Astrocyte of the spinal cord (primary cell): Measurements from ENCODE around the gene BAZ2B.

ENCODE experiments used
- DNase-seq: peaks from one replicate; pipeline ENCODE4 v3.0.0; 2011; ENCODE audit warnings: low read depth, low spot score
- H3K4me3 ChIP-seq: 2 replicates; pipeline ENCODE4 v1.5.1; 2011; ENCODE audit warnings: low read depth, mild to moderate bottlenecking, low read length, moderate library complexity
- CTCF ChIP-seq: IDR thresholded peaks from 2 replicates; pipeline ENCODE4 v1.5.1; 2012; ENCODE audit warnings: low read depth, mild to moderate bottlenecking, low read length, inconsistent platforms
- in situ Hi-C: cut with HindIII; loops from 2 replicates; pipeline ENCODE4 v1.10.0; 2017; ENCODE audit warnings: low sequenced_read_pairs

The BAZ2B gene

GRCh38 chr2:159531475-159531874 lies 84.9 kb downstream of the BAZ2B start:
- no peak for DNase-seq
- TF ChIP-seq CTCF = no peak
- in situ Hi-C loops = no loop called here
- H3K4me3 ChIP-seq = no peak overlapping the region

GRCh38 chr2:159526433-159526832 lies 89.9 kb downstream of the BAZ2B start:
- no peak for TF ChIP-seq CTCF
- in situ Hi-C loops = no loop called here
- no peak overlapping the region for H3K4me3 ChIP-seq
- DNase-seq = no peak

- no peak for DNase-seq
- TF ChIP-seq CTCF = no peak
- in situ Hi-C loops = no loop called here
- H3K4me3 ChIP-seq = no peak overlapping the region
These were observed 91.3 kb downstream of the BAZ2B start for GRCh38 chr2:159525012-159525411.

- no peak for TF ChIP-seq CTCF
- no peak for DNase-seq
- in situ Hi-C loops = no loop called here
- H3K4me3 ChIP-seq = no peak overlapping the region
These were observed 95.1 kb downstream of the BAZ2B start for GRCh38 chr2:159521272-159521671.

- DNase-seq = no peak
- no peak for TF ChIP-seq CTCF
- in situ Hi-C loops = no loop called here
- H3K4me3 ChIP-seq = no peak overlapping the region
These were observed 97.9 kb downstream of the BAZ2B start for GRCh38 chr2:159518321-159519005.

- no peak for TF ChIP-seq CTCF
- H3K4me3 ChIP-seq = peak overlapping the region; percentile 34
- in situ Hi-C loops = no loop called here
- DNase-seq = peak; percentile 59
These were observed 100.0 kb downstream of the BAZ2B start for GRCh38 chr2:159516241-159516758.
